ENCODE results near the gene KLF9. TPM values are rescaled to one million over a fixed set of nuclear protein-coding genes. Genes with fewer than 3 reads are reported as not detected.

The KLF9 gene
- 10 to 100 TPM; 26.7 to 55.2 TPM for total RNA-seq
- long read RNA-seq, full-length matches to known transcripts: 2 of 14 reads
- long read RNA-seq, partial matches to known transcripts: 0 of 14 reads
- long read RNA-seq, other reads (novel, unspliced or antisense): 12 of 14 reads

GRCh38 chr9:70413799-70414775 is at the start of gene KLF9:
Gene KLF9 (minus strand): TSS chr9:70414657. CDS start chr9:70413363, 1,294 bp downstream.
- DNase-seq (peak; percentile 90 to 98), ATAC-seq (peak; percentile 59)
- intact Hi-C loops (cut with DNase I, micrococcal nuclease): no loop called here

- DNase-seq (no peak), ATAC-seq (no peak)
- intact Hi-C loops (cut with DNase I, micrococcal nuclease): no loop called here
Measured at GRCh38 chr9:70463877-70464276, 49.4 kb upstream of the KLF9 start.

GRCh38 chr9:70462300-70462699 is 47.8 kb upstream of the KLF9 start:
- ATAC-seq (no peak), DNase-seq (no peak)
- intact Hi-C loops (cut with DNase I, micrococcal nuclease): no loop called here

GRCh38 chr9:70457235-70457634 is 42.8 kb upstream of the KLF9 start:
- no peak for ATAC-seq
- DNase-seq: no peak
- intact Hi-C loops (cut with DNase I, micrococcal nuclease): no loop called here

- ATAC-seq: peak; percentile 96
- intact Hi-C loops (cut with DNase I, micrococcal nuclease): no loop called here
Measured at GRCh38 chr9:70455993-70456704, 41.7 kb upstream of the KLF9 start.

GRCh38 chr9:70452365-70452764 is 37.9 kb upstream of the KLF9 start:
- DNase-seq (no peak), ATAC-seq (no peak)

More at GRCh38 chr9:70455993-70456704, 41.7 kb upstream of the KLF9 start:
- peak; percentile 39 to 58 for DNase-seq

GRCh38 chr9:70451765-70452164 is 37.3 kb upstream of the KLF9 start:
- no peak for DNase-seq
- intact Hi-C loops (cut with DNase I, micrococcal nuclease): no loop called here
- no peak for ATAC-seq

More at GRCh38 chr9:70452365-70452764, 37.9 kb upstream of the KLF9 start:
- intact Hi-C loops (cut with DNase I, micrococcal nuclease): no loop called here

GRCh38 chr9:70450738-70451137 is 36.3 kb upstream of the KLF9 start:
- DNase-seq (no peak), ATAC-seq (no peak)
- intact Hi-C loops (cut with DNase I, micrococcal nuclease): no loop called here

- ATAC-seq (no peak), DNase-seq (no peak)
- intact Hi-C loops (cut with DNase I, micrococcal nuclease): no loop called here
Measured at GRCh38 chr9:70449461-70449860, 35.0 kb upstream of the KLF9 start.

GRCh38 chr9:70448919-70449318 is 34.5 kb upstream of the KLF9 start:
- ATAC-seq (no peak), DNase-seq (no peak)
- intact Hi-C loops (cut with DNase I, micrococcal nuclease): no loop called here

GRCh38 chr9:70444904-70445303 is 30.4 kb upstream of the KLF9 start:
- intact Hi-C loops (cut with DNase I, micrococcal nuclease): no loop called here
- no peak for DNase-seq
- ATAC-seq: no peak

- intact Hi-C loops (cut with DNase I, micrococcal nuclease): no loop called here
- no peak for DNase-seq
- no peak for ATAC-seq
Measured at GRCh38 chr9:70442328-70442848, 27.9 kb upstream of the KLF9 start.

GRCh38 chr9:70441622-70442021 is 27.2 kb upstream of the KLF9 start:
- DNase-seq (no peak), ATAC-seq (no peak)
- intact Hi-C loops (cut with DNase I, micrococcal nuclease): no loop called here

- intact Hi-C loops (cut with DNase I, micrococcal nuclease): no loop called here
- DNase-seq (no peak), ATAC-seq (peak; percentile 40)
Measured at GRCh38 chr9:70439991-70440706, 25.7 kb upstream of the KLF9 start.

- ATAC-seq (peak; percentile 99), DNase-seq (peak; percentile 76 to 90)
- intact Hi-C loops (cut with DNase I, micrococcal nuclease): no loop called here
Measured at GRCh38 chr9:70438341-70438928, 24.0 kb upstream of the KLF9 start.

- ATAC-seq (no peak), DNase-seq (no peak)
- intact Hi-C loops (cut with DNase I, micrococcal nuclease): no loop called here
Measured at GRCh38 chr9:70435948-70436347, 21.5 kb upstream of the KLF9 start.

GRCh38 chr9:70429899-70430298 is 15.4 kb upstream of the KLF9 start:
- ATAC-seq: peak; percentile 52
- no peak for DNase-seq
- intact Hi-C loops (cut with DNase I, micrococcal nuclease): loop anchor here in 1 of 2 donors (10.0 kb wide), 1 partner anchor 55 kb away; no protein-coding TSS in a partner anchor

- no peak for DNase-seq
- intact Hi-C loops (cut with DNase I, micrococcal nuclease): loop anchor here in 1 of 2 donors (10.0 kb wide), 1 partner anchor 56 kb away; no protein-coding TSS in a partner anchor
- no peak for ATAC-seq
Measured at GRCh38 chr9:70428781-70429180, 14.3 kb upstream of the KLF9 start.
